Measurements from ENCODE around the gene FIGLA. TPM values are rescaled to one million over a fixed set of nuclear protein-coding genes. Genes with fewer than 3 reads are reported as not detected.

FIGLA gene
- total and polyA plus RNA-seq, 2 experiments from 2014 or later, result not detected

DNA sequence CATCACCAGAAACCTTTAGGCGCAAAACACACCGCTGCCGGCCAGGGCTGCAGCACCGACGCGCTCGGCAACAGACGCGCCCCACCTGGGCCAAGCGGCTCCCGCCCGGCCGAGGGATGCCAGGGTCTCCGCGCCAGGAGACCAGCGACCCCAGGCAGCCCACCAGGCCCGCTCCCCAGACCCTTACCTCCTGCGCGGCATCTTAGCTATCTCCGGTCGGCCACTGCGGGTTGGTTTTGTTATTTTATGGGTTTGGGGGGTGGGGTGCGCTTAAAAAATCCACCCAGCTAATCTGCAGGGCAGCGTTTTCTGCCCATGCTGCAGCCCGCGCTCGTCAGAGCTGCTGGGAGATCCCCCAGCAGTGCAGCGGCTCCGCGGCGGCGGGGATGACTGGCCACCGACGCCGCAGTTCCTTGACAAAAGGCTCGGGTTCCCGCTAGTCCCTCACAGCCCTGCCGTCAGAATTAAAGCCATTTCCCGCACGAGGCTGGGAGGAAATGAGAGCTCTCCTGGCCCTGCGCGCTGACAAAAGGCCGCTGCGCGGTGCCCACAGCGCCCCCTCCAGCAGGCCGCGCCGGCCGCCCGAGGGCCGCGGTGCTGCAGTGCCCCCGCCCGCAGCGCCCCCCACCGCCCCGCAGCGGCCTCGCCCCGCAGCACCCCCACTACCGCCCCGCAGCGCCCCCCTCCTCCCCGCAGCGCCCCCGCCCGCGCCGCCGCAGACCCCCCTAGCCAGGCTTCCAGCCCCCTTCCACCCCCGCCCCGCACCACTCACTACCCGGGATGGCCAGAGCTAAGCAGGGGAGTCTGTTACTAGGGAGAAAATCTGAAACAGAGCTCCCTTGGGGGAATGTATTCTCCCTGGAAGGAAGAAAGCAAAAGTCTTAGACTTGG is 22.5 kb downstream of the FIGLA start, which contains the start of gene ADD2:
ADD2 (minus strand) TSS at position 502 of the 891 bp plus-strand sequence. CDS start 61,792 bp downstream, outside the sequence.
- Histone ChIP-seq H3K79me2 (no peaks in the 10 kb centered on the region), H2AFZ (peak within 1 kb of the TSS; percentile 73), H3K4me1 (ENCODE audit: insufficient read depth) (peaks cover 10% of the 10 kb centered on the region), H3K9me2 (replicated peaks; ENCODE audit: insufficient read depth) (no peaks in the 10 kb centered on the region), H3K4me3 (peak within 1 kb of the TSS; percentile 37), H3K27ac (no peak within 1 kb of the TSS), H3K9me3 (ENCODE audit: low read depth) (no peaks in the 10 kb centered on the region), H3K36me3 (replicated peaks; ENCODE audit: insufficient read depth, low read depth) (no peaks in the 10 kb centered on the region), H4K20me1 (ENCODE audit: insufficient read depth, poor library complexity, severe bottlenecking) (no peaks in the 10 kb centered on the region), H3K4me2 (peak within 1 kb of the TSS; percentile 98), H3K27me3 (peaks cover 68% of the 10 kb centered on the region)
- DNase-seq (ENCODE audit: low spot score), result peak; percentile 64
- WGBS (ENCODE audit: low lambda C conversion rate, missing lambda C conversion rate), result 2% methylated on average over 42 of the region's 74 CpGs
- TF ChIP-seq, protein P1, sequence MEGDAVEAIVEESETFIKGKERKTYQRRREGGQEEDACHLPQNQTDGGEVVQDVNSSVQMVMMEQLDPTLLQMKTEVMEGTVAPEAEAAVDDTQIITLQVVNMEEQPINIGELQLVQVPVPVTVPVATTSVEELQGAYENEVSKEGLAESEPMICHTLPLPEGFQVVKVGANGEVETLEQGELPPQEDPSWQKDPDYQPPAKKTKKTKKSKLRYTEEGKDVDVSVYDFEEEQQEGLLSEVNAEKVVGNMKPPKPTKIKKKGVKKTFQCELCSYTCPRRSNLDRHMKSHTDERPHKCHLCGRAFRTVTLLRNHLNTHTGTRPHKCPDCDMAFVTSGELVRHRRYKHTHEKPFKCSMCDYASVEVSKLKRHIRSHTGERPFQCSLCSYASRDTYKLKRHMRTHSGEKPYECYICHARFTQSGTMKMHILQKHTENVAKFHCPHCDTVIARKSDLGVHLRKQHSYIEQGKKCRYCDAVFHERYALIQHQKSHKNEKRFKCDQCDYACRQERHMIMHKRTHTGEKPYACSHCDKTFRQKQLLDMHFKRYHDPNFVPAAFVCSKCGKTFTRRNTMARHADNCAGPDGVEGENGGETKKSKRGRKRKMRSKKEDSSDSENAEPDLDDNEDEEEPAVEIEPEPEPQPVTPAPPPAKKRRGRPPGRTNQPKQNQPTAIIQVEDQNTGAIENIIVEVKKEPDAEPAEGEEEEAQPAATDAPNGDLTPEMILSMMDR (IDR thresholded peaks at IDR 0.05; ENCODE audit: poor library complexity), result peak; percentile 38
- TF ChIP-seq EZH2phosphoT487 (IDR thresholded peaks at IDR 0.05; ENCODE audit: low read depth, severe bottlenecking, unreplicated experiment) (peak; percentile 14), EZH2 (IDR thresholded peaks at IDR 0.05; ENCODE audit: borderline replicate concordance) (no peak)

DNA sequence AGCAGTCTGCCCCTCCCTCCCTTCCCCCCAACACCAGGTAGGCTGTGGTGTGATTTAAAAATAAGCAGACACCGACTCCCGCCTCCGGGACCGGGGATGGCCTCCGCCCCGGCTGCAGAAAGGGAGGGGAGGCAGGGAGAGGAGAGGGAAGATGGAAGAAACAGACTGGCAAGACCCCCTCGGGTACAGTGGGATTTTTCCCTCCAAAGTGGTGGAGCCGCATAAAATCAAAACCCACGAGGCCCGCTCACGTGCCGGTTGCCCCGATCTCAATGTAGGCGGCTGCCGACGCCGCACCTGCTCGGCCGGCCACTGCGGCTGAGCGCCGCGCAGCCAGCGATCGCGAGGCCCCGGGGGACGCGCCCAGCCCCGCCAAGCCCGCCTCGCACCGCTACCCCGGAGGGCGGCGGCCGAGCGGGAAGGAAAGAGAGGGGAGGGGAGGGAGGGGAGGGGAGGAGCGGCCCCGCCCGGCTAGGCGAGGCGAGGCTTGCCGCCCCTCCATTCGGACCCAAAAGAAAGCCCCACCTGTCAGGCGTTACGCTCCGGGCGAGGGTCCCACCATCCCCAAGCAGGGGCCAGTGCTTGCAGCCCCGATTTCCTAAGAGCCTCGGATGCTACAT is 23.3 kb downstream of the FIGLA start:
- Histone ChIP-seq H3K9me2 (replicated peaks; ENCODE audit: insufficient read depth) (no peaks in the 10 kb centered on the region), H3K4me2 (peak overlapping the region; percentile 98), H3K27ac (no peak overlapping the region), H3K79me2 (no peaks in the 10 kb centered on the region), H4K20me1 (ENCODE audit: insufficient read depth, poor library complexity, severe bottlenecking) (no peaks in the 10 kb centered on the region), H3K27me3 (peaks cover 68% of the 10 kb centered on the region), H3K4me3 (peak overlapping the region; percentile 37), H3K36me3 (replicated peaks; ENCODE audit: insufficient read depth, low read depth) (no peaks in the 10 kb centered on the region), H2AFZ (peak overlapping the region; percentile 73), H3K4me1 (ENCODE audit: insufficient read depth) (peaks cover 10% of the 10 kb centered on the region), H3K9me3 (ENCODE audit: low read depth) (no peaks in the 10 kb centered on the region)
- DNase-seq (ENCODE audit: low spot score), result peak; percentile 12
- WGBS (ENCODE audit: low lambda C conversion rate, missing lambda C conversion rate), result under 1% methylated on average over 38 of the region's 51 CpGs
- TF ChIP-seq, protein P1 (IDR thresholded peaks at IDR 0.05; ENCODE audit: poor library complexity), result no peak
- TF ChIP-seq EZH2phosphoT487 (IDR thresholded peaks at IDR 0.05; ENCODE audit: low read depth, severe bottlenecking, unreplicated experiment) (no peak), EZH2 (IDR thresholded peaks at IDR 0.05; ENCODE audit: borderline replicate concordance) (no peak)

DNA sequence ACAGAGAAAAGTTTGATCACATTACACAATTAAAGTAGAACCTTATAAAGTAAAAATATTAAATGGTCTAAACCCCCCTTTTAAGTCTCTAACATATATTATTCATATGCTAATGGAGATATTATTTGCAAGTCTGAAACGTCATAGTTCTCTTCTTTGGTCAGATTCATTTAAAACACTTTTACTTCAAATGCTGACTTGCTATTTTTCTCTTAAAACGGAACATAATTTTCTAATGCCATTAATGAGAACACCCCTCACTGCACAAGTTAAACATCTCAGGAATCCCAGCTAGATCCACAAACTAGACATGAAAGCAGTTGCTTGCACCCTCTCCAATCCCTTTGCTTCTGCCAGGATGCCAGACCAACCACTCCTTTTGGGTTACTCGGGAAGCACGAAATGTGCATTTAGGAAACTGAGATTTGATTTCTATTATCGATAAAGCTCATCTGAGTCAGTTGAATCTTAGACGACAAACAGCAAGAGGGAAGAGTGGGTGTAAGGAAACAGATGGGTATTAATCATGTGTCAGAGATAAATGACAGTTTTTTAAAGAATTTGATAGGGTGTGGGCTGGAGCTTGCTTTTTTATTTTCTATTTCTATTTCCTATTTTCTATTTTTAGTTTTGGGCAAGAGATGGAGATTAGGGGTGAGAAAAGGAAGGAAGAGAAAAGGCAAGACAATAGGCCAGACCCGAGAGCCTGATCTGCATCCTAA is 23.9 kb downstream of the FIGLA start:
- H3K9me2 ChIP-seq (replicated peaks; ENCODE audit: insufficient read depth), result no peaks in the 10 kb centered on the region
- peaks cover 10% of the 10 kb centered on the region for H3K4me1 ChIP-seq (ENCODE audit: insufficient read depth)
- 11% methylated on average over 7 of the region's 7 CpGs for WGBS (ENCODE audit: low lambda C conversion rate, missing lambda C conversion rate)
- DNase-seq (ENCODE audit: low spot score), result no peak
- TF ChIP-seq, protein P1 (IDR thresholded peaks at IDR 0.05; ENCODE audit: poor library complexity), result no peak
- TF ChIP-seq EZH2phosphoT487 (IDR thresholded peaks at IDR 0.05; ENCODE audit: low read depth, severe bottlenecking, unreplicated experiment), result no peak
- no peak for TF ChIP-seq EZH2 (IDR thresholded peaks at IDR 0.05; ENCODE audit: borderline replicate concordance)
- no peaks in the 10 kb centered on the region for H3K79me2 ChIP-seq
- H3K27me3 ChIP-seq, result peaks cover 66% of the 10 kb centered on the region
- H3K27ac ChIP-seq, result no peak overlapping the region
- H3K9me3 ChIP-seq (ENCODE audit: low read depth), result no peaks in the 10 kb centered on the region
- peak overlapping the region; percentile 73 for H2AFZ ChIP-seq
- H3K4me3 ChIP-seq, result peak overlapping the region; percentile 37
- H3K36me3 ChIP-seq (replicated peaks; ENCODE audit: insufficient read depth, low read depth), result no peaks in the 10 kb centered on the region
- no peaks in the 10 kb centered on the region for H4K20me1 ChIP-seq (ENCODE audit: insufficient read depth, poor library complexity, severe bottlenecking)
- peak overlapping the region; percentile 98 for H3K4me2 ChIP-seq
